HUES64 (cell line): Measurements from ENCODE around the gene CLEC4D.
A peak's percentile ranks its signal among the peaks of the same experiment; 100 is the strongest.
"Not testable (repeated sequence)": the region's sequence is repeated elsewhere in the genome, so short reads cannot be mapped to it uniquely, and the experiment has no call there.

Experiments
- H3K27ac ChIP-seq: 2 replicates; pipeline ENCODE4 v1.7.0; 2013; ENCODE audit warnings: low read depth, low read length, inconsistent platforms
- H3K27me3 ChIP-seq: 2 replicates; pipeline ENCODE4 v1.6.1; 2013; ENCODE audit warnings: mild to moderate bottlenecking, low read length; ENCODE audit not compliant: insufficient read depth
- H3K36me3 ChIP-seq: 2 replicates; pipeline ENCODE4 v1.6.1; 2013; ENCODE audit warnings: mild to moderate bottlenecking, low read length; ENCODE audit not compliant: insufficient read depth
- H3K4me1 ChIP-seq: 2 replicates; pipeline ENCODE4 v1.6.1; 2013; ENCODE audit warnings: mild to moderate bottlenecking, low read length, moderate library complexity; ENCODE audit not compliant: insufficient read depth
- H3K4me3 ChIP-seq: 2 replicates; pipeline ENCODE4 v1.5.1; 2013; ENCODE audit warnings: mild to moderate bottlenecking, low read length, moderate library complexity
- H3K9ac ChIP-seq: 2 replicates; pipeline ENCODE4 v1.6.1; 2013; ENCODE audit warnings: mild to moderate bottlenecking, low read depth, low read length
- H3K9me3 ChIP-seq: 2 replicates; pipeline ENCODE4 v1.6.1; 2013; ENCODE audit warnings: low read depth, low read length; ENCODE audit not compliant: insufficient read depth
- WGBS: fragments of 150-250, 120-280 bp; methylation state at CpG from one replicate; pipeline ENCODE4 v1.1.7; 2013; ENCODE audit warnings: missing lambda C conversion rate; 5-methylcytosine and 5-hydroxymethylcytosine counted together

Gene CLEC4D

DNA sequence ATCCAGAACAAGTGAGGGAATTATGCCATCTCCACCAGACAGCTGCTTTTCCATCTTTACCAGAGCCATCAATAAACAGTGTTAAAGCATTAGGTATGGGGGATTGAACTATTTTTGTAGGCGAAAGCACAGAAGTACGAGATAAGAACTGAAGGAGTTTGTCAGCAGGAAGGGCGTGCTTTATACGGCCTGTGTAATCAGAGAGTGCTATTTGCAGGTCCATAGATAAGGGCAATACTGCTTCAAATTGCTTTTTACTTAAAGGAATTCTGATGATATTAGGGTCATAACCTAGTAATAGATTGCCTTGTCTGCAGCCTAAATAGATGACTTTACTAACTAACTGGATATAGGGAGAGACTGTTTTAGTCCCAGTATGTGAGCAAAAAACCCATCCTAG, 47.7 kb downstream of the CLEC4D start:
- no peaks in the 10 kb centered on the region for H3K27me3 ChIP-seq
- H3K4me3 ChIP-seq = no peak overlapping the region
- H3K9me3 ChIP-seq = peaks cover 11% of the 10 kb centered on the region; the same call in 1 of the 2 replicates
- H3K4me1 ChIP-seq = peaks cover 17% of the 10 kb centered on the region
- 96% methylated on average over 4 of the region's 4 CpGs for WGBS
- H3K36me3 ChIP-seq = no peaks in the 10 kb centered on the region
- H3K27ac ChIP-seq = no peak overlapping the region
- no peak overlapping the region for H3K9ac ChIP-seq

DNA sequence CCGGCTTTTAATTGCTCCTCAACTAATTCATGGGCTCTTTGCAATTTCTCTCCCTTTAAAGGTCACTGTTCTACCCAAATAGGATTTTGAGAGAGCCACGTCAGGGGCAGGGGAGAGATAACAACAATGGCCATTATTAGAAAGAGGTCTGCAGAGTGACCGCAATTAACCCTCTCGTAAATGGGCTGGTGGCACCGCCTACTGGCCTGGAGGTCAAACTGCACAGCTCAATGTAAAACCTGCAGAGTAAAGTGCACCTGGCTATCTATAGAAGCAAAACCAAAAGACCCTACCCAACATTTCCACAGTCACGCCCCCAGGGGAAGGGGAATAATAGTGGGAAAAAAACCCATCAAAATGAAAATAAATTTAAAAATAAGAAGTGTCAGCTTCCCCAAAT, 49.0 kb downstream of the CLEC4D start:
- Histone ChIP-seq H3K4me3 (no peak overlapping the region), H3K27ac (no peak overlapping the region), H3K9ac (no peak overlapping the region), H3K4me1 (peaks cover 17% of the 10 kb centered on the region), H3K9me3 (peaks cover 15% of the 10 kb centered on the region), H3K27me3 (no peaks in the 10 kb centered on the region), H3K36me3 (no peaks in the 10 kb centered on the region)
- WGBS = 91% methylated on average over 5 of the region's 6 CpGs

DNA sequence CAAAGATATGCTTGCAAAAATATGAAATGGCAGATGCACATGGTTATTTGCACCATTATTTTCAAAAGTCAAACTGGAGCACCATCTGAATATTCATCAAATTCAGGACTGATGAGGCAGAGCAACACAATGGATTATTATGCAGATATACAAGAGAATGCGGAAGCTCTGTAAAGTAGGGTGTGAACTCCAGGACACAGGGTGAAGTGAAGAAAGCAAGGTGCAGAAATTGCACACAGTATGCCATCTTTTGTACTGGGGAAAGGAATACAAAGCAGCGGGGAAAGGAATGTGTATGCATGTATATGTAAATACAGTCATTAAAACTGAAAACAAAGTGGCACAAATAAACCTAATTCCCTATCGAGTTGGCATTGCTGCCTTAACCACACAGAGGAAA, 50.1 kb downstream of the CLEC4D start:
- Histone ChIP-seq H3K9me3 (peaks cover 20% of the 10 kb centered on the region), H3K27ac (peak overlapping the region; percentile 74; the same call in 1 of the 2 replicates), H3K36me3 (no peaks in the 10 kb centered on the region), H3K4me3 (no peak overlapping the region), H3K9ac (no peak overlapping the region), H3K4me1 (peaks cover 17% of the 10 kb centered on the region), H3K27me3 (no peaks in the 10 kb centered on the region)
- 34% methylated on average over 3 of the region's 3 CpGs for WGBS

- H3K4me3 ChIP-seq = no peak overlapping the region
- peaks cover 20% of the 10 kb centered on the region for H3K9me3 ChIP-seq
- H3K36me3 ChIP-seq = no peaks in the 10 kb centered on the region
- no peak overlapping the region for H3K27ac ChIP-seq
- H3K27me3 ChIP-seq = no peaks in the 10 kb centered on the region
- H3K9ac ChIP-seq = no peak overlapping the region
- WGBS = 88% methylated on average over 22 of the region's 22 CpGs
- H3K4me1 ChIP-seq = peaks cover 17% of the 10 kb centered on the region
Measured at GRCh38 chr12:8564656-8565055, 51.4 kb downstream of the CLEC4D start.

- not testable (repeated sequence) for H3K27me3 ChIP-seq, H3K9ac ChIP-seq, H3K36me3 ChIP-seq, H3K27ac ChIP-seq, H3K4me3 ChIP-seq
- WGBS = 91% methylated on average over 1 of the region's 2 CpGs
- peaks cover 17% of the 10 kb centered on the region for H3K4me1 ChIP-seq
- H3K9me3 ChIP-seq = peaks cover 20% of the 10 kb centered on the region
Measured at GRCh38 chr12:8566052-8566451, 52.7 kb downstream of the CLEC4D start.

DNA sequence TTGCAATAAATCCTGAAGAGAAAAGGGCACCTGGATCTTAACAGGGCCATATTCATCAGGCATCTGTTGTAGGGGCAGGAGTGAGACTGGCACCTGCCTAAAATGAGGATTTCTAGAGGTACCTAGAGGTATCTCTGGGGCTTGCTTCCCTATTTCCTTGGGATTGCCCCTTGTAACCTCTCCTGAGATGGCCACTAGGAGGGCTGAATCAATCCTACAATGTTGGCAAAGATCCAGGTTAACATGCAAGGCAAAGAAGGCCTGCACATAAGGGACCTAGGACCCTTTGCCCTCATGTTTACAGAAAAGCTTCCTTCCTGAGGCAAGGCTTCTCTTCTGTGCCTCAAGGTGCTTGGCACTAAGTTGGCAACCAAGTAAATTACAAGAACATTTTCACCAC, 53.2 kb downstream of the CLEC4D start:
- no peak overlapping the region for H3K27ac ChIP-seq
- H3K9ac ChIP-seq = no peak overlapping the region

More for the DNA sequence above, 53.2 kb downstream of the CLEC4D start:
- no peaks in the 10 kb centered on the region for H3K36me3 ChIP-seq
- H3K4me1 ChIP-seq = peaks cover 17% of the 10 kb centered on the region
- H3K27me3 ChIP-seq = no peaks in the 10 kb centered on the region
- H3K9me3 ChIP-seq = peaks cover 16% of the 10 kb centered on the region
- H3K4me3 ChIP-seq = no peak overlapping the region
